HG02678 (cell line): ENCODE results near the gene C2orf69.

Experiments used
- ATAC-seq: cut with Tn5 transposase; IDR thresholded peaks from one replicate; pipeline ENCODE4 v1.9.1; 2021; ENCODE audit warnings: mild to moderate bottlenecking, moderate library complexity; ENCODE audit not compliant: unreplicated experiment

The C2orf69 gene

GRCh38 chr2:199966976-199967375 lies 55.9 kb downstream of the C2orf69 start:
- ATAC-seq: no peak

GRCh38 chr2:199968126-199968525 lies 57.0 kb downstream of the C2orf69 start:
- no peak for ATAC-seq

DNA sequence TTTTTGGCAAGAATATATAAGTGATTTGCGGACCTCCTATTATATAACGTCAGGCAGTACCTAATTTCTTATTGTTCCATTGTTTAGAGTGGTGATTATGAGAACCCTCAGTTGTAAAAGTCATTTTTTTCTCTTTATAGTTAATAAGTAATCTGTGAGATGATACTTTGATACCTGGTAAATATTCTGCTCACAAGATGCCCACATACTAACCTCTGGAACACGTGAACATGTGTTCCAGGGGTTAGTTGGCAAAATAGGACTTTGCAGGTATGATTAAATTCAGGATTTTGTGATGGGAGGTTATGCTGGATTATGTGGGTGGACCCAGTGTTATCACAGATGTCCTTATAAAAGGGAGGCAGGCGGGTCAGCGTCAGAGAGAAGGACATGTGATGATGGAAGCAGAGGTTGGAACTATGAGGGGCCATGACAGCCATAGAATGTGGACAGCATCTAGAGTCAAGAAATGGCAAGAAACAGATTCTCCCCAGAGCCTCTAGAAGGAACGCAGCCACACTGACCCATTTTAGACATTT lies 61.1 kb downstream of the C2orf69 start:
- ATAC-seq: no peak

- no peak for ATAC-seq
Measured at GRCh38 chr2:199973703-199974102, 62.6 kb downstream of the C2orf69 start.

- ATAC-seq: no peak
Measured at GRCh38 chr2:199975273-199975895, 64.3 kb downstream of the C2orf69 start.
